GM13976 (cell line): ENCODE measurements around the gene TCOF1.

Source experiments
- DNase-seq: peaks from one replicate; pipeline ENCODE4 v3.0.0; 2012; ENCODE audit warnings: low spot score
- in situ Hi-C: fragments of 300-500 bp; cut with MboI; formaldehyde crosslinking; loops from one replicate; pipeline ENCODE4 v1.12.0; 2022; ENCODE audit warnings: low sequenced_read_pairs, mixed read lengths, inconsistent platforms; ENCODE audit not compliant: unreplicated experiment
- TF ChIP-seq, protein P1 (sequence below): IDR thresholded peaks from 2 replicates; pipeline ENCODE4 v1.5.1; 2012; ENCODE audit warnings: borderline replicate concordance, mild to moderate bottlenecking; ENCODE audit not compliant: insufficient read depth; ENCODE audit errors: extremely low read depth, missing control alignments, control extremely low read depth

Gene TCOF1

DNA sequence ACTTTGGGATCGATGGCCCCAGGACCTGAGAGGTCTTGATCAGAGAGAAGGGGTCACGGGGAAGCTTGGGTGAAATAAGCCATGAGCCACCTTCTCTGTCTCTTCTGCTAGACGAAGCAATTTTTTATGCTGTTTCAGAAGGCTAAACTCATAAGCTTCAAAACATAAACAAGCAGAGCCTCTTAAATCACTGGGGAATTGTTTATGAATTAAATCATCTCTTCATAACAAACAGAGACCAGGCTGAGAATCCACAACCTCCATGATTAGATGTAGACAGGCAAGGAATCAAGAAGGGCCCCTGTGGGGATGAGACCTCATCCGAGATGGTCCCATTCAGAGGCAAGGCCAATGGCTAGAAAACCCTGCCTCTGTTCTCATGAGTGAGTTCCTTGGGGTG is 21.7 kb upstream of the TCOF1 start:
- TF ChIP-seq, protein P1, sequence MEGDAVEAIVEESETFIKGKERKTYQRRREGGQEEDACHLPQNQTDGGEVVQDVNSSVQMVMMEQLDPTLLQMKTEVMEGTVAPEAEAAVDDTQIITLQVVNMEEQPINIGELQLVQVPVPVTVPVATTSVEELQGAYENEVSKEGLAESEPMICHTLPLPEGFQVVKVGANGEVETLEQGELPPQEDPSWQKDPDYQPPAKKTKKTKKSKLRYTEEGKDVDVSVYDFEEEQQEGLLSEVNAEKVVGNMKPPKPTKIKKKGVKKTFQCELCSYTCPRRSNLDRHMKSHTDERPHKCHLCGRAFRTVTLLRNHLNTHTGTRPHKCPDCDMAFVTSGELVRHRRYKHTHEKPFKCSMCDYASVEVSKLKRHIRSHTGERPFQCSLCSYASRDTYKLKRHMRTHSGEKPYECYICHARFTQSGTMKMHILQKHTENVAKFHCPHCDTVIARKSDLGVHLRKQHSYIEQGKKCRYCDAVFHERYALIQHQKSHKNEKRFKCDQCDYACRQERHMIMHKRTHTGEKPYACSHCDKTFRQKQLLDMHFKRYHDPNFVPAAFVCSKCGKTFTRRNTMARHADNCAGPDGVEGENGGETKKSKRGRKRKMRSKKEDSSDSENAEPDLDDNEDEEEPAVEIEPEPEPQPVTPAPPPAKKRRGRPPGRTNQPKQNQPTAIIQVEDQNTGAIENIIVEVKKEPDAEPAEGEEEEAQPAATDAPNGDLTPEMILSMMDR: no peak
- in situ Hi-C loops: no loop called here
- no peak for DNase-seq

DNA sequence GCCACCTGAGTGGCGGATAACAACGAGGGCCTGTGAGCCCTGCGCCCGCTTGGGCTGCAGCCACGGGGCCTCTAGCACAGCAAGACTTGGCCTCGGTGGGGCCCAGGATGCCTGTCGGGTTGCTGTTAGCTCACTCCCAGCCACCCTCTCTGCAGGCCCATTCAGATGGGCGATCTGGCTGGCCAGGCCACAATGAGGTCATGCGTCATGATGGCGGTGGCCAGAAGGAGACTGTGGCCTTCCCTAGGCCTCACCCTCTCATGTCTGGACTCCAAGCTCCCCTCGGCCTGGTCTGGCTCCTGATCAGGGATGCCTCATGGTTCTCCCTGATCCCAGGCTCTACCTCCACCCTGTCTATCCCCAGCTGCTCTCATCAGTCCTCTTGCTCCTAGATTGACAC is 19.0 kb upstream of the TCOF1 start:
- TF ChIP-seq, protein P1: no peak
- no peak for DNase-seq
- in situ Hi-C loops: no loop called here

DNA sequence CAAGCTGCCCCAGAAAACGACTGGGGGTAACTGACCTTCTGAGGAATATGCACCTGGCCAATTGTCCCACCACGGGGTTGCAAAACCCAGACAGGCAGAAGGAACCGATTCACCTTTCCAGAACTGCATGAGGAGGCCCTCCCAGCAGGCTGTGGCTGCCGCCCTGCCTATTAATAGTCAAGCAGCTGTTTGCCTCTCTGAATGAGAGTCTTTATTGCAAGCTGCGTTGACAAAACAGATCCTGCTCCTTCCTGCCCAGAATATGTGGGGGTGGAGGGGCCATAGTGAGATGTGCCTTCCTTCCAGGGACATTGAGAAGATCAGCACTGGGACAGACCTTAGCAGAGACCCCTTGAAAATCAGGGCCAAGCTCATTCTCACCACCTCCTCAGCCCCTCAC is 18.3 kb upstream of the TCOF1 start:
- in situ Hi-C loops: no loop called here
- TF ChIP-seq, protein P1: no peak
- no peak for DNase-seq

DNA sequence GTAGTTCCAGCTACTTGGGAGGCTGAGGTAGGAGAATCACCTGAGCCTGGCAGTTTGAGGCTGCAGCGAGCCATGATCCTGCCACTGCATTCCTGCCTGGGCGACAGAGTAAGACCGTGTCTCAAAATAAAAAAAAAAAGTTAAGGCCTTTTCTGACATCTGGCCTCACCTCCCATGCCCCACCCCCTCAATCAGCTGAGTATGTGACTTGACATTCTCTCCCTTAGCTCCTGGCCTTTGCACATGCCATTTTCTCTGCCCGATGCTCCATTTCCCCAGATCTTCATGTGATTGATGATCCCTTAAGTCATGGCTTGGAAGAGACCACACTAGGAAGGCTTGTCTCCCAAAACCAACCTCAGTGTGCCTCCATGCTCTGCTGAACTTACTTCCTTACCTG is 17.7 kb upstream of the TCOF1 start:
- TF ChIP-seq, protein P1: no peak
- DNase-seq: no peak
- in situ Hi-C loops: no loop called here

DNA sequence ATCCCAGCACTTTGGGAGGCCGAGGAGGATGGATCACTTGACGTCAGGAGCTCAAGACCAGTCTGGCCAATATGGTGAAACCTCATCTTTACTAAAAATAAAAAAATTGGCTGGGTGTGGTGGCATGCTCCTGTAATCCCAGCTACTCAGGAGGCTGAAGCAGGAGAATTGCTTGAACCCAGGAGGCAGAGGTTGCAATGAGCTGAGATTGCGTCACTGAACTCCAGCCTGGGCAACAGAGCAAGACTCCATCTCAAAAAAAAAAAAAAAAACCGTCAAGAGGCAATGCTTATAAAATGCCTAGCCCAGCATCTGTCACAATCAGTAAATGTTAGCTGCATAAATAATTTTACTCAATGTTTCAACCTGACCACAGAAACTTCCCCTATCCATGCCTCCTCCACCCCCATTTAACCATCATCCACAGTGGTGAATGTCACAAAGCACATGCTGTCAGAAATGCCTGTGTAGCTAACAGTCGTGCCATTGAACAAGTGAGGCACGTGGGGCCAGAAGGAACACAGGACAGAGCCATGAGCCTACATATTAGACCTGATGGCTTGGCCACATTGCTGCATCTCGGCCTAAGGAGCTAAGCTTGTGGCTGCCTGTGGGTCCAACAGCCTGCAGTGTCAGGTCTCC is 16.8 kb upstream of the TCOF1 start:
- no peak for DNase-seq
- TF ChIP-seq, protein P1: no peak
- in situ Hi-C loops: no loop called here

DNA sequence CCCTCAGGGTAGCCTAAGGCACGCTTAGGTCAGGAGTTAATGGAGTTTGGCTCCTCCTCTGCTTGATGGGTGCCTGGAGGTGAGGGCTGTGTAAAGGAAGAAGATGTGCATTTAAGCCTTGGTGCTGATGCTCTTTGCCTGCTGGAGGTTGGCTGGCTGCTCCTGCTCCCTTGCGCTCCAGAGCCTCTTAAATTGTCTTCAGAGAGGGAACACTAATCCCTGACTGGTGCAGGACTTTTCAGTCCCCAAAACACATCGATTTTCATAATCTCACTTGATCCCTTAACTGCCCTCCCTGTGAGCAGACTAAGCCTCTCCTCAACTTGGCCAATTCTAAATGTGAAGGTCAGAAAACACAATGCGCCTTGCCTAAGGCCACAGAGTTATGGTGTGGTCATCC is 16.2 kb upstream of the TCOF1 start:
- TF ChIP-seq, protein P1: no peak
- DNase-seq: no peak
- in situ Hi-C loops: no loop called here
